Caki2 (cell line): ENCODE data around the gene ALX4. TPM values are rescaled to one million over a fixed set of nuclear protein-coding genes. Genes with fewer than 3 reads are reported as not detected.

ENCODE experiments used
- DNase-seq: peaks from one replicate; pipeline ENCODE4 v3.0.0-alpha.2; 2015; ENCODE audit warnings: low read depth
- in situ Hi-C: cut with HindIII; loops from 2 replicates; pipeline ENCODE4 v1.10.0; 2016; ENCODE audit warnings: low sequenced_read_pairs, low pct_unique_long_range_greater_than_20kb, mixed read lengths
- total RNA-seq: library from RNA; depleted of rRNA; stranded (reverse); fragments of >200 nt; shearing (Covaris generic); gene quantifications from 2 replicates; pipeline ENCODE4 v1.2.3, GENCODE V29; 2014; ENCODE audit warnings: low replicate concordance; rRNA removed

ALX4 gene
- total RNA-seq = not detected in 2 replicates

GRCh38 chr11:44309478-44310205 is at the start of gene ALX4:
Gene ALX4 (minus strand): TSS chr11:44310139. CDS start chr11:44310062, 77 bp downstream.
- DNase-seq = no peak
- in situ Hi-C loops = no loop called here

GRCh38 chr11:44359162-44359561 is 49.2 kb upstream of the ALX4 start:
- in situ Hi-C loops = no loop called here

GRCh38 chr11:44358713-44359112 is 48.8 kb upstream of the ALX4 start:
- in situ Hi-C loops = no loop called here
- DNase-seq = no peak

More at GRCh38 chr11:44359162-44359561, 49.2 kb upstream of the ALX4 start:
- DNase-seq = no peak

- DNase-seq = no peak
- in situ Hi-C loops = no loop called here
Measured at GRCh38 chr11:44357711-44358110, 47.8 kb upstream of the ALX4 start.

- in situ Hi-C loops = no loop called here
Measured at GRCh38 chr11:44356351-44356750, 46.4 kb upstream of the ALX4 start.

GRCh38 chr11:44351898-44352498 is 42.1 kb upstream of the ALX4 start:
- in situ Hi-C loops = no loop called here
- no peak for DNase-seq

More at GRCh38 chr11:44356351-44356750, 46.4 kb upstream of the ALX4 start:
- DNase-seq = no peak

GRCh38 chr11:44351006-44351660 is 41.2 kb upstream of the ALX4 start:
- DNase-seq = no peak
- in situ Hi-C loops = no loop called here

GRCh38 chr11:44349328-44349727 is 39.4 kb upstream of the ALX4 start:
- in situ Hi-C loops = no loop called here
- DNase-seq = no peak

- in situ Hi-C loops = no loop called here
- no peak for DNase-seq
Measured at GRCh38 chr11:44348721-44349120, 38.8 kb upstream of the ALX4 start.

- DNase-seq = no peak
- in situ Hi-C loops = no loop called here
Measured at GRCh38 chr11:44348114-44348513, 38.2 kb upstream of the ALX4 start.

- DNase-seq = no peak
- in situ Hi-C loops = no loop called here
Measured at GRCh38 chr11:44347538-44347937, 37.6 kb upstream of the ALX4 start.

- in situ Hi-C loops = no loop called here
Measured at GRCh38 chr11:44346983-44347382, 37.0 kb upstream of the ALX4 start.

GRCh38 chr11:44345781-44346180 is 35.8 kb upstream of the ALX4 start:
- in situ Hi-C loops = no loop called here
- no peak for DNase-seq

More at GRCh38 chr11:44346983-44347382, 37.0 kb upstream of the ALX4 start:
- DNase-seq = no peak

GRCh38 chr11:44344921-44345320 is 35.0 kb upstream of the ALX4 start:
- DNase-seq = no peak
- in situ Hi-C loops = no loop called here

- in situ Hi-C loops = no loop called here
- DNase-seq = no peak
Measured at GRCh38 chr11:44344423-44344820, 34.5 kb upstream of the ALX4 start.

GRCh38 chr11:44343778-44344422 is 34.0 kb upstream of the ALX4 start:
- DNase-seq = no peak
- in situ Hi-C loops = no loop called here

- in situ Hi-C loops = no loop called here
Measured at GRCh38 chr11:44342616-44343015, 32.7 kb upstream of the ALX4 start.

GRCh38 chr11:44340656-44341055 is 30.7 kb upstream of the ALX4 start:
- in situ Hi-C loops = no loop called here
- DNase-seq = no peak

More at GRCh38 chr11:44342616-44343015, 32.7 kb upstream of the ALX4 start:
- no peak for DNase-seq

GRCh38 chr11:44339530-44339883 is 29.6 kb upstream of the ALX4 start:
- no peak for DNase-seq
- in situ Hi-C loops = no loop called here
